KOPT-K1 (cell line): ENCODE measurements around the gene TRPM7.
A peak's percentile ranks its signal among the peaks of the same experiment; 100 is the strongest.

Experiments used
- H3K27ac ChIP-seq: fragments of 200-600 bp; sonication (generic); 2 replicates; pipeline ENCODE4 v1.5.1; 2016; ENCODE audit warnings: antibody characterized with exemption, mild to moderate bottlenecking, low read depth, low read length; ENCODE audit not compliant: poor library complexity, severe bottlenecking
- H3K36me3 ChIP-seq: fragments of 200-600 bp; sonication (generic); 2 replicates; pipeline ENCODE4 v1.5.1; 2017; ENCODE audit warnings: antibody characterized with exemption, mild to moderate bottlenecking, low read length, moderate library complexity; ENCODE audit not compliant: insufficient read depth
- H3K9me3 ChIP-seq: fragments of 200-600 bp; sonication (generic); 2 replicates; pipeline ENCODE4 v1.5.1; 2017; ENCODE audit warnings: antibody characterized with exemption, low read length, mild to moderate bottlenecking; ENCODE audit not compliant: insufficient read depth, poor library complexity, severe bottlenecking

TRPM7 gene

GRCh38 chr15:50685976-50686468, 575 bp downstream of the TRPM7 start:
- Histone ChIP-seq H3K27ac (peak overlapping the region; percentile 79), H3K9me3 (no peaks in the 10 kb centered on the region), H3K36me3 (peaks cover 44% of the 10 kb centered on the region)

DNA sequence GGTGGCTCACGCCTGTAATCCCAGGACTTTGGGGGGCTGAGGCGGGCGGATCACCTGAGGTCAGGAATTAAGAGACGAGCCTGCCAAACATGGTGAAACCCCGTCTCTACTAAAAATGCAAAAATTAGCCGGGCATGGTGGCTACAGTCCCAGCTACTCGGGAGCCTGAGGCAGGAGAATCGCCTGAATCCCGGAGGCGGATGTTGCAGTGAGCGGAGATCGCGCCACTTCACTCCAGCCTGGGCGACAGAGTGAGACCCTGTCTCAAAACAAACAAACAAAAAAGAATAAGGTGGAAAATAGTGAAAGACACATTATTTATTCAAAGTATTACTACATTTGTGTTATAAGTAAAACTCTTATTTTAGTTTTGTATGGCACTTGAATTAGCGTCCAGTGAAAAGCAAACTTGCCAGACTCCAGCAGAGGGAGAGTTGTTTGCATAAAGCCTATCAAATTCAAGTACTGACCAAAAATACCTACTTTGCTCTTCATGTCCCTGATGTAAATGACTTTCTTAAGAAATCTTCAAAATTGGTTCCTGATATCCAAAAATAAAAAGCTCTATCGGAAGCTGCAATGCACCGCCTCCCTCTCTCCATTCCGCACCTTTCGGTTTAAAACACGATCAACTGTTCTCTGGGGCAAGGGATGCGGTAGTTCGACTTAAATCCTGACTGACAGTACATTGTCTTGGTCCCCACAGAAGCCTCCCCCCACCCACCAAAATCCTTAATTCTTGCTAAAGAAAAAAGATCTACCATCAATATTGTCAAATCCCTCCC, 1.2 kb downstream of the TRPM7 start:
- Histone ChIP-seq H3K9me3 (no peaks in the 10 kb centered on the region), H3K27ac (peak overlapping the region; percentile 79), H3K36me3 (peaks cover 47% of the 10 kb centered on the region)

- H3K36me3 ChIP-seq, result peaks cover 65% of the 10 kb centered on the region
- no peaks in the 10 kb centered on the region for H3K9me3 ChIP-seq
Observed at GRCh38 chr15:50681467-50681866, 5.1 kb downstream of the TRPM7 start.

GRCh38 chr15:50676799-50677483, 9.7 kb downstream of the TRPM7 start:
- no peaks in the 10 kb centered on the region for H3K9me3 ChIP-seq
- H3K27ac ChIP-seq, result no peak overlapping the region
- peaks cover 58% of the 10 kb centered on the region for H3K36me3 ChIP-seq

More at GRCh38 chr15:50681467-50681866, 5.1 kb downstream of the TRPM7 start:
- H3K27ac ChIP-seq, result no peak overlapping the region

DNA sequence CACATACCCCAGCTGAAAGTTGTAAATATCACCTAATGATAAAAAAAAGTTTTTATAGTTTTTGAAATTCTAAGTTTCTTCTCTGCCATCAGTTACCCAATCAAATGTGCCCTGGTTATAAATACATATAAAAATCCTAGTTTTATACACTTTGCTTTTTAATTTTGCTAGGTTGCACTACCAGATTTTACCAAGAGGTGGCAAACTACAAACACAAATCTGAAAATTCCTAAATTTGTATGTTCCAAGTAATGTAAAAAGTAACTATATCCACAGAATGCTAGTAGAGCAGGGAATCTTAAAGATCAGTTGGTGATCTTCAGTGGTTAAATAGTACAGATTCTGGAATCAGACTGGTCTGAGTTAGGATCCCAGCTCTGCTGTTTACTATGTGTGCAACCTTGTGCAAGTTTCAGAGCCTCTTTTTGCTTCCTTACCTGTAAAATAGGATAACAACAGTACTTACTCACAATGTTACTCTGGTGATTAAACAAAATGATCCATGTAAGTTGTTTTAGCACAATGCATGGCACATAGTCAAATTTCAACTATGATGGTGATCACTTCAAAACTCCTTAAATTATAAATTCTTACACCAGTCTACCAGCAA, 11.0 kb downstream of the TRPM7 start:
- H3K36me3 ChIP-seq, result peaks cover 54% of the 10 kb centered on the region
- no peaks in the 10 kb centered on the region for H3K9me3 ChIP-seq
- no peak overlapping the region for H3K27ac ChIP-seq

- no peaks in the 10 kb centered on the region for H3K9me3 ChIP-seq
- H3K36me3 ChIP-seq, result peaks cover 66% of the 10 kb centered on the region
- no peak overlapping the region for H3K27ac ChIP-seq
Observed at GRCh38 chr15:50670115-50670514, 16.5 kb downstream of the TRPM7 start.

GRCh38 chr15:50669611-50670010, 17.0 kb downstream of the TRPM7 start:
- no peaks in the 10 kb centered on the region for H3K9me3 ChIP-seq
- H3K36me3 ChIP-seq, result peaks cover 65% of the 10 kb centered on the region
- H3K27ac ChIP-seq, result no peak overlapping the region

DNA sequence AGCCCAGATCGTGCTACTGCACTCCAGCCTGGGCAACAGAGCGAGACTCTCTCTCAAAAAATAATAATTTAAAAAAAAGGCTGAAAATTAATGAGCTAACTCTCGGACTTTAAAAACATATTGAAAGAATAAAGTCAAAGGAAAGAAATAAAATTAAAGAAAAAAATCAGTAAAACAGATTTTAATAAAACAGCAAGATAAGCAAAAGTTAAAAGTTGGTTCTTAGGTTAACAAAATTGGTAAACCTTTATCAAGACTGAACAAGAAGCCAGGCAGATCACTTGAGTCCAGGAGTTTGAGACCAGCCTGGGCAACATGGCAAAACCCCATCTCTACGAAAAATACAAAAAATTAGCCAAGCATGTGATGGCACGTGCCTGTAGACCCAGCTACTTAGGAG, 20.7 kb downstream of the TRPM7 start:
- H3K9me3 ChIP-seq, result no peaks in the 10 kb centered on the region
- peaks cover 74% of the 10 kb centered on the region for H3K36me3 ChIP-seq
- no peak overlapping the region for H3K27ac ChIP-seq

- no peaks in the 10 kb centered on the region for H3K9me3 ChIP-seq
- H3K27ac ChIP-seq, result no peak overlapping the region
- H3K36me3 ChIP-seq, result peaks cover 93% of the 10 kb centered on the region
Observed at GRCh38 chr15:50655555-50655954, 31.0 kb downstream of the TRPM7 start.

- H3K36me3 ChIP-seq, result peaks cover 96% of the 10 kb centered on the region
- H3K9me3 ChIP-seq, result no peaks in the 10 kb centered on the region
- H3K27ac ChIP-seq, result no peak overlapping the region
Observed at GRCh38 chr15:50653156-50653743, 33.3 kb downstream of the TRPM7 start.

GRCh38 chr15:50652671-50653070, 33.9 kb downstream of the TRPM7 start:
- Histone ChIP-seq H3K27ac (no peak overlapping the region), H3K9me3 (no peaks in the 10 kb centered on the region), H3K36me3 (peaks cover 97% of the 10 kb centered on the region)

- Histone ChIP-seq H3K9me3 (no peaks in the 10 kb centered on the region), H3K27ac (no peak overlapping the region)
Observed at GRCh38 chr15:50641318-50641717, 45.3 kb downstream of the TRPM7 start.

GRCh38 chr15:50636146-50636545, 50.5 kb downstream of the TRPM7 start:
- no peak overlapping the region for H3K27ac ChIP-seq
- peaks cover 92% of the 10 kb centered on the region for H3K36me3 ChIP-seq
- H3K9me3 ChIP-seq, result no peaks in the 10 kb centered on the region

More at GRCh38 chr15:50641318-50641717, 45.3 kb downstream of the TRPM7 start:
- H3K36me3 ChIP-seq, result peaks cover 91% of the 10 kb centered on the region

GRCh38 chr15:50633653-50634052, 52.9 kb downstream of the TRPM7 start:
- H3K9me3 ChIP-seq, result no peaks in the 10 kb centered on the region
- peaks cover 95% of the 10 kb centered on the region for H3K36me3 ChIP-seq
- H3K27ac ChIP-seq, result no peak overlapping the region

GRCh38 chr15:50628421-50628820, 58.2 kb downstream of the TRPM7 start:
- no peak overlapping the region for H3K27ac ChIP-seq
- no peaks in the 10 kb centered on the region for H3K9me3 ChIP-seq
- H3K36me3 ChIP-seq, result peaks cover 94% of the 10 kb centered on the region
